ENCODE data around the gene HSPA12A. TPM values are rescaled to one million over a fixed set of nuclear protein-coding genes. Genes with fewer than 3 reads are reported as not detected.

Gene HSPA12A
- total and polyA plus RNA-seq, 9 of the 15 experiments (the other 6 are each of a cell fraction or from before 2014, with no cell fraction given) = 0.01 to 0.18 (median 0.04) TPM; not detected in 4

DNA sequence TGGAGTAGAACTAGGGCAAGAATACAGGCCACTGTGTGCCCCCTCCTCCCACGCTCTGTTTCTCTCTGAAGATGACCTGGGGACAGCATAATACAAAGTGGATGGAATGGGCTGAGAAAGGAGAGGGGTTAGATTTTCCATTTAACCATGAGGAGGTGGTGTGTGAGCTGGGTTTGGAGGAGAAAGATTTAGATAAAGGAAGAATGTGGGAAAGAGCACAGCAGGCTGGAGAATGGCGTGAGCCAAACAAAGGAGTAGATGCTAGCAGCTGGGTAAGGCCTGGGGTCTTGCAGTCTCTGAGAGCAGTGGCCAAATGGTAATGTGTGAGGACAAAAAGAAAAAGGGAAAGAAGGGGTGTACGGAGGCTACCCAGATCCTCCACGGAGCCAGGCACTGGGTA lies 113.0 kb downstream of the HSPA12A start:
- no peaks in the 10 kb centered on the region for H4K20me1 ChIP-seq (replicated peaks; ENCODE audit: control insufficient read depth, insufficient read depth, low read length)
- no peaks in the 10 kb centered on the region for H3K36me3 ChIP-seq (ENCODE audit: control insufficient read depth, insufficient read depth, low read length)
- no peak overlapping the region for H3K4me2 ChIP-seq (ENCODE audit: insufficient read depth, low read length)
- H3K27ac ChIP-seq (ENCODE audit: extremely low read depth, low read depth, low read length) = no peak overlapping the region
- CTCF ChIA-PET (ENCODE audit: low intra/inter-chr PET ratio) = no interaction called here
- intact Hi-C loops (cut with micrococcal nuclease) = no loop called here
- H3K4me1 ChIP-seq (replicated peaks in 1 of 2; ENCODE audit: control insufficient read depth in 2 of 2, insufficient read depth in 2 of 2, low read length in 2 of 2) = peaks cover 0 to 6% of the 10 kb centered on the region in 2 experiments; a peak in 1 of 5 replicates
- no peak for ATAC-seq
- DNase-seq (ENCODE audit: extremely low read depth in 1 of 4, low spot score in 3 of 4) = no peak
- H3K9me3 ChIP-seq (replicated peaks; ENCODE audit: control insufficient read depth, insufficient read depth, low read depth, low read length) = no peaks in the 10 kb centered on the region
- no TSS peak for BruUV-seq (replicated peaks)
- H3K4me3 ChIP-seq = no peak overlapping the region
- in situ Hi-C loops (cut with MboI) = no loop called here
- no peak for TF ChIP-seq RBM17 (IDR thresholded peaks at IDR 0.05; ENCODE audit: borderline replicate concordance, low read depth, low read length)
- TF ChIP-seq HNRNPLL (IDR thresholded peaks at IDR 0.05; ENCODE audit: low read depth, low read length, poor library complexity, severe bottlenecking) = no peak
- no peak for TF ChIP-seq RBFOX2 (IDR thresholded peaks at IDR 0.05; ENCODE audit: low read depth, low read length)
- no peak for TF ChIP-seq ZNF347 (CRISPR knock-in tag; IDR thresholded peaks at IDR 0.05; ENCODE audit: low read depth)
- TF ChIP-seq ELF2 (CRISPR knock-in tag; IDR thresholded peaks at IDR 0.05) = no peak
- TF ChIP-seq CHD4 (IDR thresholded peaks at IDR 0.05; ENCODE audit: insufficient read depth, insufficient replicate concordance, low read depth, low read length, poor library complexity, severe bottlenecking) = no peak
- no peak for TF ChIP-seq KLF13 (tag; IDR thresholded peaks at IDR 0.05; ENCODE audit: borderline replicate concordance, low read depth)
- TF ChIP-seq, protein P1, sequence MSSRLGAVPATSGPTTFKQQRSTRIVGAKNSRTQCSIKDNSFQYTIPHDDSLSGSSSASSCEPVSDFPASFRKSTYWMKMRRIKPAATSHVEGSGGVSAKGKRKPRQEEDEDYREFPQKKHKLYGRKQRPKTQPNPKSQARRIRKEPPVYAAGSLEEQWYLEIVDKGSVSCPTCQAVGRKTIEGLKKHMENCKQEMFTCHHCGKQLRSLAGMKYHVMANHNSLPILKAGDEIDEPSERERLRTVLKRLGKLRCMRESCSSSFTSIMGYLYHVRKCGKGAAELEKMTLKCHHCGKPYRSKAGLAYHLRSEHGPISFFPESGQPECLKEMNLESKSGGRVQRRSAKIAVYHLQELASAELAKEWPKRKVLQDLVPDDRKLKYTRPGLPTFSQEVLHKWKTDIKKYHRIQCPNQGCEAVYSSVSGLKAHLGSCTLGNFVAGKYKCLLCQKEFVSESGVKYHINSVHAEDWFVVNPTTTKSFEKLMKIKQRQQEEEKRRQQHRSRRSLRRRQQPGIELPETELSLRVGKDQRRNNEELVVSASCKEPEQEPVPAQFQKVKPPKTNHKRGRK (tag; IDR thresholded peaks at IDR 0.05) = no peak
- no peak for TF ChIP-seq TAF15 (IDR thresholded peaks at IDR 0.05; ENCODE audit: low read depth, low read length)
- TF ChIP-seq BRD4 (IDR thresholded peaks at IDR 0.05) = no peak
- TF ChIP-seq SRSF9 (IDR thresholded peaks at IDR 0.05; ENCODE audit: borderline replicate concordance, low read depth, low read length) = no peak
- TF ChIP-seq, protein P2, sequence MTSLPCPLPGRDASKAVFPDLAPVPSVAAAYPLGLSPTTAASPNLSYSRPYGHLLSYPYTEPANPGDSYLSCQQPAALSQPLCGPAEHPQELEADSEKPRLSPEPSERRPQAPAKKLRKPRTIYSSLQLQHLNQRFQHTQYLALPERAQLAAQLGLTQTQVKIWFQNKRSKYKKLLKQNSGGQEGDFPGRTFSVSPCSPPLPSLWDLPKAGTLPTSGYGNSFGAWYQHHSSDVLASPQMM (CRISPR knock-in tag; IDR thresholded peaks at IDR 0.05) = no peak
- no peak for TF ChIP-seq CBX5 (IDR thresholded peaks at IDR 0.05; ENCODE audit: borderline replicate concordance, low read depth)
- TF ChIP-seq, protein P3, sequence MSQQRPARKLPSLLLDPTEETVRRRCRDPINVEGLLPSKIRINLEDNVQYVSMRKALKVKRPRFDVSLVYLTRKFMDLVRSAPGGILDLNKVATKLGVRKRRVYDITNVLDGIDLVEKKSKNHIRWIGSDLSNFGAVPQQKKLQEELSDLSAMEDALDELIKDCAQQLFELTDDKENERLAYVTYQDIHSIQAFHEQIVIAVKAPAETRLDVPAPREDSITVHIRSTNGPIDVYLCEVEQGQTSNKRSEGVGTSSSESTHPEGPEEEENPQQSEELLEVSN (IDR thresholded peaks at IDR 0.05; ENCODE audit: borderline replicate concordance in 1 of 2, extremely low read depth in 1 of 2, insufficient read depth in 1 of 2, insufficient read length in 1 of 2, low read depth in 1 of 2, low read length in 1 of 2, poor library complexity in 1 of 2, severe bottlenecking in 1 of 2) = no peak
- TF ChIP-seq RHOXF2B (CRISPR knock-in tag; conservative IDR thresholded peaks at IDR 0.05) = no peak
- no peak for TF ChIP-seq HLTF (IDR thresholded peaks at IDR 0.05)
- TF ChIP-seq, protein P4, sequence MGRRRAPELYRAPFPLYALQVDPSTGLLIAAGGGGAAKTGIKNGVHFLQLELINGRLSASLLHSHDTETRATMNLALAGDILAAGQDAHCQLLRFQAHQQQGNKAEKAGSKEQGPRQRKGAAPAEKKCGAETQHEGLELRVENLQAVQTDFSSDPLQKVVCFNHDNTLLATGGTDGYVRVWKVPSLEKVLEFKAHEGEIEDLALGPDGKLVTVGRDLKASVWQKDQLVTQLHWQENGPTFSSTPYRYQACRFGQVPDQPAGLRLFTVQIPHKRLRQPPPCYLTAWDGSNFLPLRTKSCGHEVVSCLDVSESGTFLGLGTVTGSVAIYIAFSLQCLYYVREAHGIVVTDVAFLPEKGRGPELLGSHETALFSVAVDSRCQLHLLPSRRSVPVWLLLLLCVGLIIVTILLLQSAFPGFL (CRISPR knock-in tag; IDR thresholded peaks at IDR 0.05) = no peak
- TF ChIP-seq ZNF57 (CRISPR knock-in tag; IDR thresholded peaks at IDR 0.05) = no peak
- no peak for TF ChIP-seq HOXB6 (CRISPR knock-in tag; IDR thresholded peaks at IDR 0.05; ENCODE audit: borderline replicate concordance)
- TF ChIP-seq FUS (optimal IDR thresholded peaks at IDR 0.05; ENCODE audit: low read depth, low read length) = no peak
- H3K27me3 ChIP-seq (ENCODE audit: control insufficient read depth in 2 of 2, insufficient read depth in 2 of 2, low read length in 2 of 2) = peaks cover 0 to 8% of the 10 kb centered on the region in 2 experiments; a peak in 2 of 5 replicates
- no peak overlapping the region for H3K9ac ChIP-seq (ENCODE audit: insufficient read depth in 1 of 2, low read depth in 2 of 2, low read length in 2 of 2)
- H3K9me1 ChIP-seq (ENCODE audit: control insufficient read depth, insufficient read depth, low read length) = no peaks in the 10 kb centered on the region
- FAIRE-seq = no peak
- POLR2A ChIA-PET = interaction anchor here (0.7 kb wide), 1 partner anchor 14 kb away, joined by 3 read pairs; no protein-coding TSS in a partner anchor
- 0% methylated on average over 4 of the region's 4 CpGs for WGBS (ENCODE audit: insufficient coverage, low coverage, missing lambda C conversion rate)
- H2AFZ ChIP-seq (ENCODE audit: low read depth, low read length) = no peak overlapping the region
- no peaks in the 10 kb centered on the region for H3K79me2 ChIP-seq (ENCODE audit: control insufficient read depth, insufficient read depth, low read length)

All from K562 (cell line).